C4-2B (cell line): ENCODE measurements around the gene STX2.

Experiments used
- CTCF ChIP-seq: fragments of 450-650 bp; conservative IDR thresholded peaks from 2 replicates; pipeline ENCODE4 v1.5.1; 2017; ENCODE audit warnings: mild to moderate bottlenecking
- ZFX ChIP-seq: fragments of 450-650 bp; IDR thresholded peaks from 2 replicates; pipeline ENCODE4 v1.6.1; 2017

DNA sequence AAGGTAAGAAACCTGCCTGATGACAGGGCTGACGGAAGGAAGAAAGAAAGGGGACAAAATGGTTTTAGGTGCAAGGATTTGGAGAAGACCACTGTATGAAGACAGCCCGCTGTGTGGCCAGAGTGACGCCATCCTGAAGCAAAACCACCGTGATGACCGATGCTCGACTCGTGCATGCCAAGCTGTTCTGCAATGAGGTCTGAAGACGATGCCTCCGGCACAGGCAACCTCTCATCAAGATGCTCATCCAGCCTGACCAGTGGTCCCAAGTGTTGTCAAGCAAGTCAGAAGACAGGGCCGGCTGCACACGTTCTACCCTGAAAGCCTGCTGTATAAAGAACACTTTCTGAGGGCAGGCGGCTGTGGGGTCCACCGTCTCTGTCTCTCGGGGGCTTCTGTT lies 34.8 kb downstream of the STX2 start:
- TF ChIP-seq ZFX (no peak), CTCF (no peak)
